ENCODE data around the gene DBR1.

DNA sequence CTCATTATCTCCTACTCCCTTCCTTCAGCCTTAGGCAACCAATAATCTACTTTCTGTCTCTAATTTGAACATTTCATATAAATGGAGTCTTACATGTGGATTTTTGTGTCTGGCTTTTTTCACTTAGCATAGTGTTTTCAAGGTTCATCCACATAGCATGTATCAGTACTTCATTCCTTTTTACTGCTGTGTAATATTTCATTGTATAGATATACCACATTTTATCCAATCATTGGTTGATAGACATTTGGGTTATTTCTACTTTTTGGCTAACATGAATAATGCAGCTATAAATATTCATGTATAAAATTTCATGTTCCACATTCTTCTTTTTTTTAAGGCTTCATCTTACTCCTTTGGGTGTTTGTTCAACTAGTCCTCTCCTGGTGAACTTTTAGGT lies 20.2 kb downstream of the DBR1 start:
- TF ChIP-seq EZH2 (IDR thresholded peaks at IDR 0.05; ENCODE audit: borderline replicate concordance, low read depth, low read length, severe bottlenecking) = no peak
- TF ChIP-seq CTCF (IDR thresholded peaks at IDR 0.05; ENCODE audit: borderline replicate concordance, extremely low read depth, low read length, poor library complexity, severe bottlenecking) = no peak

All from DND-41 (cell line).